Endometrial microvascular endothelial cells (primary cell): ENCODE measurements around the gene PDCL2. TPM values are rescaled to one million over a fixed set of nuclear protein-coding genes. Genes with fewer than 3 reads are reported as not detected.
"Not testable (repeated sequence)": the region's sequence is repeated elsewhere in the genome, so short reads cannot be mapped to it uniquely, and the experiment has no call there.

Source experiments
- in situ Hi-C: cut with HindIII; loops from 2 replicates; pipeline ENCODE4 v1.10.0; 2017; ENCODE audit warnings: low sequenced_read_pairs, low pct_unique_long_range_greater_than_20kb; ENCODE audit errors: inconsistent ontology term
- total RNA-seq: library from RNA; depleted of rRNA; stranded (reverse); fragments of >200 nt; gene quantifications from one replicate; pipeline ENCODE4 v1.2.3, GENCODE V29; 2015; ENCODE audit errors: inconsistent ontology term

Gene PDCL2
- not detected for total RNA-seq

- in situ Hi-C loops, result no loop called here
These were observed at the start of gene PDCL2 for GRCh38 chr4:55592014-55592413. Gene PDCL2 (minus strand): TSS chr4:55592245. CDS start chr4:55592109, 136 bp downstream.

- in situ Hi-C loops, result no loop called here
These were observed 45.3 kb upstream of the PDCL2 start for GRCh38 chr4:55637272-55637820.

- in situ Hi-C loops, result no loop called here
These were observed 44.6 kb upstream of the PDCL2 start for GRCh38 chr4:55636656-55636999.

- in situ Hi-C loops, result no loop called here
These were observed 44.0 kb upstream of the PDCL2 start, which contains the start of gene NMU for GRCh38 chr4:55635741-55636655. Gene NMU (minus strand): TSS chr4:55636298. CDS start chr4:55636192, 106 bp downstream.

GRCh38 chr4:55635282-55635681 is 43.2 kb upstream of the PDCL2 start:
- in situ Hi-C loops, result no loop called here

GRCh38 chr4:55634417-55635128 is 42.5 kb upstream of the PDCL2 start:
- in situ Hi-C loops, result no loop called here

GRCh38 chr4:55633903-55634302 is 41.9 kb upstream of the PDCL2 start:
- in situ Hi-C loops, result no loop called here

- in situ Hi-C loops, result no loop called here
These were observed 33.8 kb upstream of the PDCL2 start for GRCh38 chr4:55625835-55626234.

GRCh38 chr4:55624063-55624462 is 32.0 kb upstream of the PDCL2 start:
- in situ Hi-C loops, result not testable (repeated sequence)

- in situ Hi-C loops, result no loop called here
These were observed 26.6 kb upstream of the PDCL2 start for GRCh38 chr4:55618546-55619143.

- in situ Hi-C loops, result no loop called here
These were observed 25.6 kb upstream of the PDCL2 start for GRCh38 chr4:55617587-55618197.

- in situ Hi-C loops, result no loop called here
These were observed 23.0 kb upstream of the PDCL2 start for GRCh38 chr4:55615008-55615407.

GRCh38 chr4:55613621-55614020 is 21.6 kb upstream of the PDCL2 start:
- in situ Hi-C loops, result no loop called here

GRCh38 chr4:55612341-55612740 is 20.3 kb upstream of the PDCL2 start:
- in situ Hi-C loops, result no loop called here

GRCh38 chr4:55611358-55612059 is 19.5 kb upstream of the PDCL2 start:
- in situ Hi-C loops, result no loop called here

- in situ Hi-C loops, result no loop called here
These were observed 18.3 kb upstream of the PDCL2 start for GRCh38 chr4:55610381-55610780.

- in situ Hi-C loops, result no loop called here
These were observed 17.4 kb upstream of the PDCL2 start for GRCh38 chr4:55609393-55609866.

- in situ Hi-C loops, result no loop called here
These were observed 16.5 kb upstream of the PDCL2 start for GRCh38 chr4:55608591-55608990.
